HL-60/S4 treated with phorbol 12-myristate 13-acetate at 8.2 ng/mL for 4 days and 3 days (cell line): Measurements from ENCODE around the gene RNF152.

Experiments used
- in situ Hi-C: fragments of 300-500 bp; cut with MboI; formaldehyde crosslinking; loops from 2 replicates; pipeline ENCODE4 v1.15.0; 2022; ENCODE audit warnings: low sequenced_read_pairs

RNF152 gene

DNA sequence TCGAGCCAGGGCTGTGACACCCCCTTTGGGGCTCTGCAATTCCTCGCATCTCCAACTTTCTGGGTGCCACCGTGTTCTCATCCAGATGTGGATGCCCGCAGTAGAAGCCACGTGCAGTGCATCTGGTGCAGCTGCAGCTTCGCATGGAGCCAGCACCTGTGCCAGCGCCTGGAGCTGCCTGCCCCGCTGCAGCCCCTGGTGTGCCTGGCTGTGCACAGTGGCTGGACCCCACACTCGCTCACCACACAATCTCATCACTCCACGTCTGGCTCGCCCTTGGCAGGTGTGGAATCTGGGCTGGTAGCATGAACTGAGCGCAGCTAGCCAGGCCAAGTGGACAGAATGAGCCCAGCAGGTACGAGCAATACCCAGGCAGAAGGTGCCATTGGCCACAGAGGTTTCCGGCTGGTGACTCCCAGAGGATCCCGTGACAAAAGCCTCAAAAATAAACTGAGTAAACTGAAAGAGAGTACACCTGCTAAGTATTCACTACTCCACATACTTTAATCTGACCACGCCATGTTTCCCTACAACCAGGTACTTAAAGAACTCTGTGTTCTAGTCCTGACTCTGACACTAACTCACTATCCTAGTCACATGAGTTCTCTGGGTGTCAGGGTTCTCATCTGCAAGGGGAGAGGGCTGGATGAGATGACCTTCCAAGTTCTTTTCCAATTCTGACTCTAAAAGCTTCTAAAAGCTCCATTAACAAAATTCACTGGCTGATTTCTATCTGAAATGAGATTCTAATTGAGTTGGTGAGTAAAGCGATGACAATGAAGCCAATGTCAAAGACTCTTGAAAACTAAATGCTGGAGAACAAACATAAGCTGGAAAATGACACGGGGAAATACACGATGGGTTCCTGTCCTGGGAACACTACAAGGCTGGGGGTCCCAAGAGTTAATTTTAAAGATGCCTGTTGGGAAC lies 37.1 kb downstream of the RNF152 start:
- in situ Hi-C loops, result no loop called here

DNA sequence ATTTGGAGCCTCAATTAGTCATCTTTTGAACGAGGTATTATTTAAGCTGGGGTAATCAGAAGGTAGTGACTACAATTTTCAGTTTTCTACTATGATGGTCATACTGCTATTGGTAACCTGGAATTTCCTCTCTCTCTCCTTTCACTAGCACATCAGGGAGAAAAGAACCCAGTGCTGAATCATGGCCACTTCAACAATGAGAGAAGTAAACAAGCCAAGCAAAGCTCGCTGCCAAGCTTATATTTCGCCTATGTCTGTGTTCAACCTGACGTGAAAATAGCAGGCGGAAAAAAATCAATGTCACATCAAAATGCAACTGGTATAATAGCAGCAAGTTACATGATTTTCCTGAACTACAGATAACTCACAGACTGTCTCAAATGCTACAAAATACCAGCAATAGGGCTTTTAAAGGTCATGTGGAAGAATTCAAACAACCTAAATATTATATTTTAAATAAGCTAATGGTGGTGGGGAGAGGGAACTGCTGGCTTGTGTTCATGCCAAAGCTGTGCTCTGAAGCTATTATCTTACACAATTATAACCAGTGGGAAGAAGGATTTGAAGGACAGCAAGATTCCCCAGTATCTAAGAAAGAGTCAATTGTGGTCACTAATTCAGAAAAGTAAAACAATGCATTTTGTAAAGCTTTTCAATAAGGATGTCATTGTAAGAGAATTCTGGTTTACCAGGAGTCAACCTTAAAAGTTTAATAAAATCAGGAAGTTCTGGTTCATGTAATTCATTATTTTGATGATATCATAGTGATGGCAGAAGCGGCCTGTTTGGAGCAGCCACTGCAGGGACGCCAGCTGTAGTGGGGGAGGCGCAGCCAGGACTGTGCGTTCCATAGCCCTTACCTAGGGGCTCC lies 38.0 kb downstream of the RNF152 start:
- in situ Hi-C loops, result no loop called here

DNA sequence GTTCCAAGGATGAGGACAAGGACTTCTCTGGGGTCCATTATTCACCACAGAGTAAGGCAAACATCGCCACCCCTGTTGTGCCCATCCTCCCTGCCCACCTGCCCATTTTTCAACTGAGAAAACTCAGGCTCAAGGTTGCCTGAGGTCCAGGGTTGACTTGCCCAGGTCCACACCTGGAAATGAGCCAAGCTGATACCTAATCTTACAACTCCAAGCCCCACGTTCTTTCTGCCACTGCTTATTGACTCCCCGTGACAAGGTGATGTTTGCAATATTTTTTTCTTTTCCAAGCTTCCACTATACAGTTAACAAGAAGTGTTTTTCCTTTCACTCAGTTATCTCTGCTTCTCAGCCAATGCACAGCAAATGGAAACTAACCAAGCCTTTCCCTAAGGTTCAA lies 39.0 kb downstream of the RNF152 start:
- in situ Hi-C loops, result no loop called here

DNA sequence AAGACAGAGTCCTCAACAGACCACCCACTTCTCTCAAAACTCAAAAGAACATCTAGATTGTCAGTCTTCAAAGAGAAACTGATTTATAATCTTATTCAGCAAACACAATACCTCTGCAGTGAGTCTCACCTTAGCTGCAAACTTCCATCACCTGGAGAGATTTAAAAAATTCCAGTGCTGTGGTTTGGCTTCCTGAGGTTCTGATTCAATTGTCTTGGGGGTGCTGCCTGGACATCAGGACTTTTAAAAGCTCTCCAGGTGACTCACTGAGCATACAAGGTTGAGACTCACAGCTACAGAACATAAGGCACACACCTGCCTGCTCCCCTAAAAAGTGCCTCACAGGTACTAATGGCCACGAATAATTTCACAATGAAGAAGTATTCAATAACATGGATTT lies 40.3 kb downstream of the RNF152 start:
- in situ Hi-C loops, result no loop called here

DNA sequence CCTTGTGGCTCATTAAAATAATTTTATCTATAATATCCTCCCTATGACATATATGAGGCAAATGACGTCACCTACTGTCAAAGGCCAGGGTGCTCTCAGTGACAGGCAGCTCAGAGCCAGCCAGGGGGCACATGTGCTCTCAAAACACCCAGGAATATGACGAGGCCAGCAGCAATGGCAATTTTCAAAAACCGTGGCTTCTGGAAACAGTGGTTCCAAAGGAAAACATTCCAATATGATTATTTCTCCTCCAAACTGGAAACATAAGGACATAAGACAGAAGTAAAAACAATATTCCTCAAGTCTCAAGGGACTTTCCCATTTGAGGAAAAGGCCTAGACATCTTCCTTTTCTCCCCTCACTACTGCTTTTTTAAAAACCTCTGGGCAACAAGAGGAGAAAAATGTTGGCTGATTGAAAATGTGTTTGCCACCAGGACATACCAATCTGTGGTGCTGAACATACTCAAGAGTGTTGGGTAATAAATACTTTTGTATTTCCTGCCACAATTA lies 40.8 kb downstream of the RNF152 start:
- in situ Hi-C loops, result no loop called here

DNA sequence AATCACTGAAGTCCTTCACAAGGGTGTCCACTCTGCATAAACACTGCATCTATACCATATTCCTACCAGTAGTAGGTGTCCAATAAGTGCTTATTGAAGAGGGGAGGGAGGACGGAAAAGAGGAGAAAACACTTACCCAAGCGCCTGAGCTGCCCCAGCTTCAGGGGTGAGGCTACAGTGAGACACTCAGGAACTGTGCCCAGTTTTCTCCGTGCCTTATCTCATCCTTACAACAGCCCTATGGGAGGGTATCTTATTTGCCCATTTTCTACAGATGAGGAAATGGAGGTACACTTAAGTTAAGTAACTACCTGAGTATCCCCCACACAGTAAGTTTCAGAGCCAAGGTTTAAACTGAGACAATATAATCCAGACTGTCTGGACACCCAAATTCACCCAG lies 41.5 kb downstream of the RNF152 start:
- in situ Hi-C loops, result no loop called here

DNA sequence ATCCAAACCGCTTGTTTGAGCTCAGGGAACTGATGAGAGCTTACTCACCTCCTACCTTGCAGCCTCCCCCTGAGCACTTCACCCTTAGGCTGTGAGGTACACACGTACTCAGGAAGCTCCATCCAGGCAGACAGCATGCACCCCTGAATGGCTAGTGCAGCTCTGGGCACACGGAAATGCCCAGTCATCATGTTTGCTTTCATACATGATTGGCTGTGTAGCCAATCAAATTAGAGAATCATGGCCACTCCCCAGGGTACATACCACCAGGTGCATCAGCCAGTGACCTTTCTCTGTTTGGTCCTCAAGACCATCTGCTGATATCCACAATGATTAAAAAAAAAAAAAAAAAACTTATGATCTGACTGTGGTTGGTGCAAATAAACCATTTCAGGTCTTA lies 42.1 kb downstream of the RNF152 start:
- in situ Hi-C loops, result no loop called here

DNA sequence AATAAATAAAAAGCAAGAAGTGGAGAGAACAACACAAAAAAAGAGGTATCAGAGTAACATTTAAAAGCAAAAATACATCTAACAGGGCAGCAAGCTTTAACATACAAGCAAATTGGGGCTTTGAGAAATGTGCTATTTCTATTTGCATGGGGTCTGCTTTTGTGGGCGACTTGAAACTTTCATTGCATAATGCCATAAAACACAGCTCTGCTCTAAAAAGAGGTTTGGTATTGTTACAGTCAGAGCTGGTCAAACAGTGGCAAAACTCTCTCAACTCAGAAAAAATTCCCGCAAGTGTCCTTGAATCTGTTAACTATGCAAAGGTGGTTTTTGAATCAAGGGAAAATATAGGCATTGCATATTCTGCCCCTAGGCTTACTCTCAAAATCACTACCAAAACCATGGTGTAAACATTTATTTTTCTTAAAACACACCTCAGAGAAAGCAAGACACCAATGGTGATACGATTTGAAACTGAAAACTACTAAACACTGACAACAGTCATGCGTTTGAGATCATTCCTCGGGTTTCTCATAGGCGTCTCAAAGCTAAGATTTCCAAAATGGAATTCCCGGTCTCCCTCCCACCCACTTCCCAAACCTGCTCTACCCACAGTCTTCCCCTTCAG lies 45.5 kb downstream of the RNF152 start:
- in situ Hi-C loops, result no loop called here

DNA sequence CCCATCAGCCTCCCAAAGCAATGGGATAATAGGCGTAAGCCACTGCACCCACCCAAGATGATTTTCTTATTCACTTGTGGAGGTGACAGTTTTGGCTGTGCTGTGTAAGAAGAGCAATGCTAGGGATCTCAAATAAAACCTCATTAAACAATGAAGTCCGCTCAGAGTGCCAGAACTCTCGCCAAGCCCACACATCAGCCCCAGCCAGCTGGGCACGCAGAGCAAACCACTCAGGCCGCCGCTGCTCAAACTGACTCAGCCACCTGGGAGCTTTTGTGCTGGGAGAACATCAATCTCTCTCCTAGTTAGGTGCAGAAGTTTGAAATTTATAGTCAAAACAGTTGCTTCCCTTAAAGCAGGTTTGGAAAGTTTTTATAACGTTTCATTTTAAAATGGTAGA lies 47.6 kb downstream of the RNF152 start:
- in situ Hi-C loops, result no loop called here

DNA sequence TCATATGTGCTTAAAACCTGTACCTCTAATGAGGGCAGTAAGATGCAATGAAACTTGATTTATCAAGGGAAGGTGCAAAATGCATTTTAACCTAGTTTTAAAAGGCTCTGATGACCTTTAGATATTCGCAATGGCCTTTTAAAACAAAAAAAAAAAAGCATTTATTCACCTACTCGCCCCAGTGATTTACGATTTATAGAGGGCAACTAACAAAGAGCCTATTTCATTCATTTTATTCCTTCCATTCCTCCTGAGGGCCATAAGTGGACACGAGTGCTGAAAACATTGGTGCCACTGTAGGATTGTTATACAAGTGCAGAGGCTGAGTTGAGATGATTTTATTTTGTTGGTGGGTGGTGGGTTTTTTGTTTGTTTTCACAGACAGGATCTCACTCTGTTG lies 48.1 kb downstream of the RNF152 start:
- in situ Hi-C loops, result no loop called here

DNA sequence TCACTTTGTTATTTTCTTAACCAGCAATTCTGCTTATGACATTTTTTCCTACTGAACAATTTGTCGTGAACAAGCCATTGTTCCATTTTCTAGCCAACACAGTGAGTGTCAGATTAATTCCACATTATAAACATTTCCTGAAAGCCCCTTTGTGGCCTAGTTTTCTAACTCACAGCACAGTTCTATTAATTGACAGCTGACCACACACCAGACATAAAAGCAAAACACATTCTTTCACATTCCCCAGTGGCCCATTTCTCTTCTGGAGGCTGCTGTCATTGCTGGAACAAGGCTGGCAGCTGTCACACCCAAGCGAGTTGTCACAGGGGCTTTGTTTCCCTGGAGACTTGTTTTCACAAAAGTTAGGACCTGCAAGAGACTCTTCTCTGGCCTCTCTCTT lies 50.7 kb downstream of the RNF152 start:
- in situ Hi-C loops, result no loop called here

DNA sequence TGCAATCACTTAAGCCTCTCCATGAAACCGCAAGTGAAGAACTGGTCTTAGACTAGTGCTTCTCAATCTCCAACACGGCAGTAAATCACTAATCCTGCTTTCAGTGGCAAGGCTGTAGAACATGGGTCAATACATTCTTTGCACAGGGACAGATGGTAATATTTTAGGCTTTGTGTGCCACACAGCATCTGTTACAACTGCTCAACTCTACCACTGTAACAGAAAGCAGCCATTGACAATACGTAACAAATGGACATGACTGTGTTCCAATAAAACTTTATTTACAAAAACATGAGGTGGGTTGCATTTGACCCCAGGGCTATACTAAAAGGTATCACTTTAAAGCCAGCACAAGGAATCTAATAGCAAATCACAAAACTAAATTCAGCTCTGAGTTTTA lies 51.1 kb downstream of the RNF152 start:
- in situ Hi-C loops, result no loop called here

DNA sequence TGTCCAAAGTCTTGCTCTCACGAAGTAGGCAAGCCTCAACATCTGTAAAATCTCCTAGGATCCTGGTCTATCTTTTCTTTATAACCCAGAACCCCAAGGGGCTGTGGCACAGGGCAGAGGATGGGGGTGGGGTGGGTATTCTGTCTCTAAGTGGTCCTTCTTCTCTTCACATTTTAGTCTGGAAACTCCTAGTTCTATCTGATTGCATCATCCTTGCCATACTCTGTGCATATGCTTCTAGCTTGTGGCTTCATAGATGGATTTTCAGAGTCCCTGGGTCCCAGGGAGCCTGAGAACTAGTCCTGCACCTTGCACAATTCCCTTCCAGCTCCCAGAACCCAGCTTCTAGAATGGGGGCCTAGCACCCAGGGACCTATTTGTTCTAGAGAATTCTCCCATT lies 52.5 kb downstream of the RNF152 start:
- in situ Hi-C loops, result no loop called here

DNA sequence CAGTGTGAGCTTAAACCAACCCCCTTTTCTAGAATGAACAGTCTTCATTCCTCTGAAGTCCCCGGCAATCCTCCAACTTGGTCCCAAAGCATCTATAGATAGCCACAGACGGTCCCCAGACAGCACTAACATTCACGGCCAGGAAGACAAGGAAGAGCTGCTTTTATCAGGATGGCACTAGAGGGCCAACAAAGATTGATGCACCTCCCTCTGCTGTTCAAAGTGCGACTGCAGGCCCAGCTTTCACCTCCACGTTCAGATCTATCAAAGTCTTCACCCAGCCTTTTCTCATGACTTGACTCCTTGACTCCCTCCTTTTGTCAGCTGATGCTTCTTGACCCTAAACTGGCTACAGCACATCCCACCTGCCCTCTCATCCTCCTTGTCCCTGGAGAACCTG lies 54.3 kb downstream of the RNF152 start:
- in situ Hi-C loops, result no loop called here

DNA sequence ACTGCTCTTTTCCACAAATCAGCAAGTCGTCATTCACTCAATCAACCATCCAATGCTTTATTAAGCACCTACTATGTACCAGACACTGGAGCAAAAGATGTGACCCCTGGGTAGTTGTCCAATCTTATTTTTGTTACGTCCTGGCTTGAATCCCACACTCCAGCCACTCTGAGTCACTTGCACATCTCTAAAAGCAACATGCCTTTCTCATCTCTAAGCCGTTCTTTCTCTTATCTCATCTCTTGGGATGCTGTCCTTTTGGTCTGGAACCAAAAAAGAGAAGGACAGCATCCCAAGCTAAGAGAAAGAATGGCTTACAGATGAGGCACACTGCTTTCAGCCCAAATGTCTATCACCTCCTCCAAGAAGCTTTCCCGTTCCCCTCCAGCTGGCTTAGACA lies 58.8 kb downstream of the RNF152 start:
- in situ Hi-C loops, result no loop called here

DNA sequence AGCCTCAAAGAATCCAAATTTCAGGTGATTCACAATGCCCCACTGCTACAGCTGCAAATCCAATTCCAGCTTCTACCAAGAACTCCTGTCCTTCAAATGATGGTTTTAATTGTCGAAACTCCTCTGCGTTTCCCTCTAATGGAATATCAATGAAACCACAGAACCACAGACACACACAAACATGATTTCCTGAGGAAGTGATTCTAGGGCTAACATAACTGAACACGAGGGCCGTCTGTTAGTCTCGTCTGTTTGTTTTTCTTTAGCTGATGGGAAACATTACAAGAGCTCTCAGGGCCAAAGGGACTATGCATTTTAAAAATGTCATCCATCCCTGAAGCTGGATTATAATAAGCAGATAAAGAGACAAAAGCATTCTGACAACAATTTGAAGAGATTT lies 59.4 kb downstream of the RNF152 start:
- in situ Hi-C loops, result no loop called here

DNA sequence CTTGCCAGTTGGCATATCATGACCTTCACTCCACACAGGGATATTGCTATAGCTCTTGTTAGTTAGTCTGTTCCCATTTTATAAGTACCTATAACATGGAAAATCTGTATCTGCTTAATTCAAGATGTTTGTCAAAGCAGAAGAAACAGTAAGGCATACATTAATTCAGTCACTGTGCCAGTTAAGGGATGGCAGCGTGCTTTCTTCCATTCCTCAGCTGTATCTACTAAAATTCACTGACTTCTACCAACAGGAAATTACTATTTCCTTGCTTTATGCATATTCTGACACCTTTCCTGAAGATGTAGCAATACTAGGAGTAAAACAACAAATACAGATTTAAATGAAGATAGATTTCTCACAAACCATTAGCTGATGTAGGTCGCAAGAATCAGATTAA lies 59.9 kb downstream of the RNF152 start:
- in situ Hi-C loops, result no loop called here

DNA sequence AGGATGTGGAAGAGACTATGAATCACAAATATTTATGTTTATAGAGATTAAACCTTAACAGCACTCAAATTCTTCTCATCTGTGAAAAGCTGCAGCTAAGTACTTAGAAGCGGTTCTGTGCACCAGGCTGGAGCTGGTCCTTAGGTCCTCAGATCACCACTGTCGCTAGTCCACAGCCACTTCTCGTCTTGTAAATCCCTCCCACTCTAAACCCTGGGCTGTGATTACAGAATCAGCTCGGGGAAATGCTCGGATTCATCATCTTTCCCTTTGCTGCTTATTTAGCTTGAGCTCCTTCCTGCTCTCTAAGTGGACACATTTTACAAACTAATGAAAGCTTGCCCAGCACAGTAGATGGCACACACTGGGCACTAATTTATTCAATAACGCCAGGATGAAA lies 61.7 kb downstream of the RNF152 start:
- in situ Hi-C loops, result no loop called here

DNA sequence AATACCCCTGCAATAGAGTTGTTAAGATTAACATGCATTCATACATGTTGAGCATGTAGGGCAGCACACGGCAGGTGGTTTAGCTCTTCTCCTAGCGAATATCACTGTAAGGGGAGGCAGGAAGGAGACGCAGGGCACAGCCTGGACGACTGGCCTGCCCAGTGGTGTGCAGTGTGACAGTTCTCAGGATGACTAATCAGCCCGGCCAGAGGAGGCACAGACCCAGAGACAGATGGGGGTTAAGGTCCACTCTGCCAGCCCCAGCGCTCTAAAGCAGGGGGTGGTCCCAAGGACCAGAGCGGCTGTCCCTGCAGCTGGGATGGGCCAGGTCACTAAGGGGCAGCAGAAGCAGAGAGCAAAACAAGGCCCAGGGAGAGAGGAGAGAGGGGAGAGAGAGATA lies 63.7 kb downstream of the RNF152 start:
- in situ Hi-C loops, result no loop called here

DNA sequence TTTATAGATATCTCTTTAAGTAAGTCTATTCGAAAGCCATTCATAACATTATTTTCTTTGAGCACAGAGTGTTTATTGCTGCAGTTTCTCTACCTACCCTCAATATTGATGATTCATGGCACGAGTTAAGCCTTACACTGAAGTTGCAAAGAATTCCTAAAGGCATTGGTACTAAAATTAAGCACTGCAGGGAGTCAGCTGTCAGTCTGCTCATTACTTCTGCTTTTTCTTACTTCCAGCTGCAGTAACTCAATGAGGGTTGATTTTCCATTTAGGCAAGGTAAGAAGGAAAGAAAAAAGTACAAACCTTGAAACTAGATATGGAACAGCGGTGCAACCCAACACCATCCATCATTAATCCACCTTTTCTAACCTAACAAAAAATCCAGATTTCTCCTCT lies 65.2 kb downstream of the RNF152 start:
- in situ Hi-C loops, result no loop called here

DNA sequence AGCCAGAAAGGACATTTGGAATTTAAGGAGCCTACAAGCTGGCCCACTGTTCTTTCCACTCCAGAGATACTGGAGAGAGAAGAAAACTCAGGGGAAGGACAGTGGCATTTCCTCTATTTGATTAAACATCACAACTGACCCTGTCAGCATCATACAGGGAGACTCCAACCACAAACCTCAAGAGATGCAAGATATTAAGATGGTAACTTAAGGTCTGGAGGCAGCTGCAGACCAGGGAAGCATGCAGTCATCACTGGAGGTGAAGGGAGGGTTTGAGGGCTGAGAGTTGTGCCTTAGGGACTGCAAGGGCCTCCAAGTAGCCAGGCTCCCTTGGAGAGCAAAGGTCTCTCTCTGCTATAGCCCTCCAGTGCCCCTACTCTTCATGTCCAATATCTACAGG lies 67.4 kb downstream of the RNF152 start:
- in situ Hi-C loops, result no loop called here
